Measurements from ENCODE around the gene CCSER1. TPM values are rescaled to one million over a fixed set of nuclear protein-coding genes. Genes with fewer than 3 reads are reported as not detected.

CCSER1 gene
- total and polyA plus RNA-seq, 4 donors, result 3.5 to 66.1 (median 14.5) TPM

- Histone ChIP-seq H3K9me3 (ENCODE audit: control insufficient read depth, insufficient read depth, low read length) (no peaks in the 10 kb centered on the region), H3K27ac (ENCODE audit: low read depth, low read length) (no peak overlapping the region), H3K36me3 (ENCODE audit: control insufficient read depth, insufficient read depth, low read length) (no peaks in the 10 kb centered on the region), H3K4me3 (ENCODE audit: low read depth, low read length) (no peak overlapping the region), H3K4me1 (ENCODE audit: control insufficient read depth, insufficient read depth, low read length) (no peaks in the 10 kb centered on the region), H3K27me3 (ENCODE audit: control insufficient read depth, insufficient read depth, low read length) (no peaks in the 10 kb centered on the region)
- no peak for DNase-seq (ENCODE audit: low read depth in 4 of 6, low spot score in 6 of 6)
- 88% methylated on average over 1 of the region's 1 CpG for WGBS (ENCODE audit: insufficient coverage)
Measured at GRCh38 chr4:90185416-90185815, 58.2 kb downstream of the CCSER1 start.

- no peaks in the 10 kb centered on the region for H3K27me3 ChIP-seq (ENCODE audit: control insufficient read depth, insufficient read depth, low read length)
- H3K27ac ChIP-seq (ENCODE audit: low read depth, low read length), result no peak overlapping the region
- no peak overlapping the region for H3K4me3 ChIP-seq (ENCODE audit: low read depth, low read length)
- H3K36me3 ChIP-seq (ENCODE audit: control insufficient read depth, insufficient read depth, low read length), result no peaks in the 10 kb centered on the region
- DNase-seq (ENCODE audit: low read depth in 4 of 6, low spot score in 6 of 6), result no peak
- WGBS (ENCODE audit: insufficient coverage), result no CpG with 5 or more reads among the region's 1 CpG
- no peaks in the 10 kb centered on the region for H3K4me1 ChIP-seq (ENCODE audit: control insufficient read depth, insufficient read depth, low read length)
- no peaks in the 10 kb centered on the region for H3K9me3 ChIP-seq (ENCODE audit: control insufficient read depth, insufficient read depth, low read length)
Measured at GRCh38 chr4:90186229-90186628, 59.0 kb downstream of the CCSER1 start.

GRCh38 chr4:90187148-90187884 is 60.1 kb downstream of the CCSER1 start:
- Histone ChIP-seq H3K27me3 (ENCODE audit: control insufficient read depth, insufficient read depth, low read length) (no peaks in the 10 kb centered on the region), H3K4me3 (ENCODE audit: low read depth, low read length) (no peak overlapping the region), H3K9me3 (ENCODE audit: control insufficient read depth, insufficient read depth, low read length) (no peaks in the 10 kb centered on the region), H3K36me3 (ENCODE audit: control insufficient read depth, insufficient read depth, low read length) (no peaks in the 10 kb centered on the region), H3K4me1 (ENCODE audit: control insufficient read depth, insufficient read depth, low read length) (no peaks in the 10 kb centered on the region), H3K27ac (ENCODE audit: low read depth, low read length) (no peak overlapping the region)
- peak in 2 of 6 donors; percentile 47 to 61 for DNase-seq (ENCODE audit: low read depth in 4 of 6, low spot score in 6 of 6)
- WGBS (ENCODE audit: insufficient coverage), result no CpG with 5 or more reads among the region's 5 CpGs

GRCh38 chr4:90189178-90189577 is 62.0 kb downstream of the CCSER1 start:
- Histone ChIP-seq H3K36me3 (ENCODE audit: control insufficient read depth, insufficient read depth, low read length) (no peaks in the 10 kb centered on the region), H3K9me3 (ENCODE audit: control insufficient read depth, insufficient read depth, low read length) (no peaks in the 10 kb centered on the region), H3K27ac (ENCODE audit: low read depth, low read length) (no peak overlapping the region), H3K27me3 (ENCODE audit: control insufficient read depth, insufficient read depth, low read length) (no peaks in the 10 kb centered on the region), H3K4me3 (ENCODE audit: low read depth, low read length) (no peak overlapping the region), H3K4me1 (ENCODE audit: control insufficient read depth, insufficient read depth, low read length) (no peaks in the 10 kb centered on the region)
- WGBS (ENCODE audit: insufficient coverage), result no CpG with 5 or more reads among the region's 3 CpGs
- DNase-seq (ENCODE audit: low read depth in 4 of 6, low spot score in 6 of 6), result peak in 1 of 6 donors; percentile 15

- WGBS (ENCODE audit: insufficient coverage), result 56% methylated on average over 3 of the region's 4 CpGs
- H3K36me3 ChIP-seq (ENCODE audit: control insufficient read depth, insufficient read depth, low read length), result no peaks in the 10 kb centered on the region
- no peaks in the 10 kb centered on the region for H3K27me3 ChIP-seq (ENCODE audit: control insufficient read depth, insufficient read depth, low read length)
- peak in 2 of 6 donors; percentile 35 to 54 for DNase-seq (ENCODE audit: low read depth in 4 of 6, low spot score in 6 of 6)
- H3K27ac ChIP-seq (ENCODE audit: low read depth, low read length), result no peak overlapping the region
- H3K4me1 ChIP-seq (ENCODE audit: control insufficient read depth, insufficient read depth, low read length), result no peaks in the 10 kb centered on the region
- H3K9me3 ChIP-seq (ENCODE audit: control insufficient read depth, insufficient read depth, low read length), result no peaks in the 10 kb centered on the region
- H3K4me3 ChIP-seq (ENCODE audit: low read depth, low read length), result no peak overlapping the region
Measured at GRCh38 chr4:90189946-90190345, 62.8 kb downstream of the CCSER1 start.

- Histone ChIP-seq H3K9me3 (ENCODE audit: control insufficient read depth, insufficient read depth, low read length) (no peaks in the 10 kb centered on the region), H3K4me1 (ENCODE audit: control insufficient read depth, insufficient read depth, low read length) (no peaks in the 10 kb centered on the region), H3K27me3 (ENCODE audit: control insufficient read depth, insufficient read depth, low read length) (no peaks in the 10 kb centered on the region), H3K4me3 (ENCODE audit: low read depth, low read length) (no peak overlapping the region), H3K27ac (ENCODE audit: low read depth, low read length) (no peak overlapping the region), H3K36me3 (ENCODE audit: control insufficient read depth, insufficient read depth, low read length) (no peaks in the 10 kb centered on the region)
- DNase-seq (ENCODE audit: low read depth in 4 of 6, low spot score in 6 of 6), result peak in 1 of 6 donors; percentile 46
- no CpG with 5 or more reads among the region's 1 CpG for WGBS (ENCODE audit: insufficient coverage)
Measured at GRCh38 chr4:90190525-90190924, 63.3 kb downstream of the CCSER1 start.

GRCh38 chr4:90198086-90198847 is 71.1 kb downstream of the CCSER1 start:
- Histone ChIP-seq H3K9me3 (ENCODE audit: control insufficient read depth, insufficient read depth, low read length) (no peaks in the 10 kb centered on the region), H3K27me3 (ENCODE audit: control insufficient read depth, insufficient read depth, low read length) (no peaks in the 10 kb centered on the region), H3K4me1 (ENCODE audit: control insufficient read depth, insufficient read depth, low read length) (no peaks in the 10 kb centered on the region), H3K4me3 (ENCODE audit: low read depth, low read length) (no peak overlapping the region), H3K27ac (ENCODE audit: low read depth, low read length) (no peak overlapping the region), H3K36me3 (ENCODE audit: control insufficient read depth, insufficient read depth, low read length) (no peaks in the 10 kb centered on the region)
- WGBS (ENCODE audit: insufficient coverage), result no CpG with 5 or more reads among the region's 2 CpGs
- no peak for DNase-seq (ENCODE audit: low read depth in 4 of 6, low spot score in 6 of 6)

GRCh38 chr4:90207887-90208454 is 80.8 kb downstream of the CCSER1 start:
- no peak overlapping the region for H3K27ac ChIP-seq (ENCODE audit: low read depth, low read length)
- 87% methylated on average over 10 of the region's 10 CpGs for WGBS (ENCODE audit: insufficient coverage)
- H3K9me3 ChIP-seq (ENCODE audit: control insufficient read depth, insufficient read depth, low read length), result no peaks in the 10 kb centered on the region
- no peak overlapping the region for H3K4me3 ChIP-seq (ENCODE audit: low read depth, low read length)
- no peaks in the 10 kb centered on the region for H3K4me1 ChIP-seq (ENCODE audit: control insufficient read depth, insufficient read depth, low read length)
- H3K27me3 ChIP-seq (ENCODE audit: control insufficient read depth, insufficient read depth, low read length), result no peaks in the 10 kb centered on the region
- no peak for DNase-seq (ENCODE audit: low read depth in 4 of 6, low spot score in 6 of 6)
- H3K36me3 ChIP-seq (ENCODE audit: control insufficient read depth, insufficient read depth, low read length), result no peaks in the 10 kb centered on the region

- no peaks in the 10 kb centered on the region for H3K36me3 ChIP-seq (ENCODE audit: control insufficient read depth, insufficient read depth, low read length)
- H3K4me3 ChIP-seq (ENCODE audit: low read depth, low read length), result no peak overlapping the region
- no peaks in the 10 kb centered on the region for H3K4me1 ChIP-seq (ENCODE audit: control insufficient read depth, insufficient read depth, low read length)
- H3K9me3 ChIP-seq (ENCODE audit: control insufficient read depth, insufficient read depth, low read length), result no peaks in the 10 kb centered on the region
- no peaks in the 10 kb centered on the region for H3K27me3 ChIP-seq (ENCODE audit: control insufficient read depth, insufficient read depth, low read length)
- H3K27ac ChIP-seq (ENCODE audit: low read depth, low read length), result no peak overlapping the region
- DNase-seq (ENCODE audit: low read depth in 4 of 6, low spot score in 6 of 6), result peak in 1 of 6 donors; percentile 9
- no CpG with 5 or more reads among the region's 1 CpG for WGBS (ENCODE audit: insufficient coverage)
Measured at GRCh38 chr4:90209922-90210321, 82.7 kb downstream of the CCSER1 start.

Measured in spinal cord (tissue), 10 donors.